ENCODE measurements around the gene RAD18.

The RAD18 gene

GRCh38 chr3:8962226-8962861 is 928 bp downstream of the RAD18 start:
- no peak for DNase-seq

GRCh38 chr3:8959668-8960067 is 3.6 kb downstream of the RAD18 start:
- no peak for DNase-seq

GRCh38 chr3:8954938-8955763 is 8.1 kb downstream of the RAD18 start:
- DNase-seq: no peak

GRCh38 chr3:8953313-8953712 is 10.0 kb downstream of the RAD18 start:
- no peak for DNase-seq

- DNase-seq: no peak
Measured at GRCh38 chr3:8952130-8952529, 11.1 kb downstream of the RAD18 start.

- no peak for DNase-seq
Measured at GRCh38 chr3:8945890-8946600, 17.2 kb downstream of the RAD18 start.

- DNase-seq: no peak
Measured at GRCh38 chr3:8942746-8943488, 20.4 kb downstream of the RAD18 start.

- DNase-seq: no peak
Measured at GRCh38 chr3:8942115-8942514, 21.2 kb downstream of the RAD18 start.

GRCh38 chr3:8938021-8938420 is 25.3 kb downstream of the RAD18 start:
- DNase-seq: no peak

- no peak for DNase-seq
Measured at GRCh38 chr3:8937064-8938020, 25.9 kb downstream of the RAD18 start.

- no peak for DNase-seq
Measured at GRCh38 chr3:8932507-8932906, 30.8 kb downstream of the RAD18 start.

- DNase-seq: no peak
Measured at GRCh38 chr3:8931342-8931741, 31.9 kb downstream of the RAD18 start.

GRCh38 chr3:8929860-8930259 is 33.4 kb downstream of the RAD18 start:
- DNase-seq: no peak

- no peak for DNase-seq
Measured at GRCh38 chr3:8914491-8914890, 48.8 kb downstream of the RAD18 start.

GRCh38 chr3:8911781-8912180 is 51.5 kb downstream of the RAD18 start:
- no peak for DNase-seq

GRCh38 chr3:8909160-8909559 is 54.1 kb downstream of the RAD18 start:
- DNase-seq: no peak

GRCh38 chr3:8903191-8903590 is 60.1 kb downstream of the RAD18 start:
- no peak for DNase-seq

GRCh38 chr3:8900869-8901268 is 62.4 kb downstream of the RAD18 start:
- DNase-seq: no peak

- no peak for DNase-seq
Measured at GRCh38 chr3:8899876-8900460, 63.3 kb downstream of the RAD18 start.

GRCh38 chr3:8895829-8896228 is 67.4 kb downstream of the RAD18 start:
- DNase-seq: no peak

GRCh38 chr3:8893001-8893400 is 70.3 kb downstream of the RAD18 start:
- no peak for DNase-seq

GRCh38 chr3:8891774-8892173 is 71.5 kb downstream of the RAD18 start:
- no peak for DNase-seq

All from midbrain (tissue), 1 donor.